ENCODE data around the gene NT5C. TPM values are rescaled to one million over a fixed set of nuclear protein-coding genes. Genes with fewer than 3 reads are reported as not detected.

The NT5C gene
- total RNA-seq, 1 donor from 2014 or later: 13.5 TPM

GRCh38 chr17:75152922-75153779, 21.6 kb upstream of the NT5C start:
- peak; percentile 21 for DNase-seq (ENCODE audit: low spot score)
- peak overlapping the region; percentile 98 for H3K4me3 Mint-ChIP-seq (ENCODE audit: unreplicated experiment)
- TF ChIP-seq, protein P1, sequence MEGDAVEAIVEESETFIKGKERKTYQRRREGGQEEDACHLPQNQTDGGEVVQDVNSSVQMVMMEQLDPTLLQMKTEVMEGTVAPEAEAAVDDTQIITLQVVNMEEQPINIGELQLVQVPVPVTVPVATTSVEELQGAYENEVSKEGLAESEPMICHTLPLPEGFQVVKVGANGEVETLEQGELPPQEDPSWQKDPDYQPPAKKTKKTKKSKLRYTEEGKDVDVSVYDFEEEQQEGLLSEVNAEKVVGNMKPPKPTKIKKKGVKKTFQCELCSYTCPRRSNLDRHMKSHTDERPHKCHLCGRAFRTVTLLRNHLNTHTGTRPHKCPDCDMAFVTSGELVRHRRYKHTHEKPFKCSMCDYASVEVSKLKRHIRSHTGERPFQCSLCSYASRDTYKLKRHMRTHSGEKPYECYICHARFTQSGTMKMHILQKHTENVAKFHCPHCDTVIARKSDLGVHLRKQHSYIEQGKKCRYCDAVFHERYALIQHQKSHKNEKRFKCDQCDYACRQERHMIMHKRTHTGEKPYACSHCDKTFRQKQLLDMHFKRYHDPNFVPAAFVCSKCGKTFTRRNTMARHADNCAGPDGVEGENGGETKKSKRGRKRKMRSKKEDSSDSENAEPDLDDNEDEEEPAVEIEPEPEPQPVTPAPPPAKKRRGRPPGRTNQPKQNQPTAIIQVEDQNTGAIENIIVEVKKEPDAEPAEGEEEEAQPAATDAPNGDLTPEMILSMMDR (IDR thresholded peaks at IDR 0.05; ENCODE audit: unreplicated experiment): no peak
- peak overlapping the region; percentile 84 for H3K27ac Mint-ChIP-seq (ENCODE audit: unreplicated experiment)
- H3K36me3 Mint-ChIP-seq (ENCODE audit: low read depth, unreplicated experiment): peaks cover 14% of the 10 kb centered on the region
- H3K4me1 Mint-ChIP-seq (ENCODE audit: unreplicated experiment): peaks cover 26% of the 10 kb centered on the region
- H3K9me3 Mint-ChIP-seq (ENCODE audit: unreplicated experiment): no peaks in the 10 kb centered on the region
- peaks cover 5% of the 10 kb centered on the region for H3K27me3 Mint-ChIP-seq (ENCODE audit: unreplicated experiment)

DNA sequence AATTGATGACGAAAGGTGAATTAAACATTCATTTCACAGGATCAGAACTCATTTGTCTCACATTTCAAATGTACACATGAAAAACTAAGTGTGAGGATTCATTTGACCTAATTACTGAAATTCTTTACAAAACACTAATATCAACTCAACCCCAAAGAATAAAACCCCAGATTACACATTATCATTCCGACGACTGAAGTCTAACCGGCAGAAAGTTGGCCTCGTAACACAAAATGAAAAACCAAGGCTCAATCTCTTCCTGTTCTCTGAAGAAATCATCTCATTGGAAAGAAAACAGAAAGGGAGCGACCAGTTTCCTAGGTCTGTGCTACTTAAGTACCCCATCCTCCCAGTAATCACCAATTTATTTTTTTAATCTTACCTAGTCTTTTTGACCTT, 21.0 kb upstream of the NT5C start:
- no peaks in the 10 kb centered on the region for H3K9me3 Mint-ChIP-seq (ENCODE audit: unreplicated experiment)
- TF ChIP-seq, protein P1 (IDR thresholded peaks at IDR 0.05; ENCODE audit: unreplicated experiment): no peak
- H3K27ac Mint-ChIP-seq (ENCODE audit: unreplicated experiment): peak overlapping the region; percentile 84
- H3K4me3 Mint-ChIP-seq (ENCODE audit: unreplicated experiment): peak overlapping the region; percentile 98
- peaks cover 14% of the 10 kb centered on the region for H3K36me3 Mint-ChIP-seq (ENCODE audit: low read depth, unreplicated experiment)
- peaks cover 26% of the 10 kb centered on the region for H3K4me1 Mint-ChIP-seq (ENCODE audit: unreplicated experiment)
- H3K27me3 Mint-ChIP-seq (ENCODE audit: unreplicated experiment): peaks cover 5% of the 10 kb centered on the region
- no peak for DNase-seq (ENCODE audit: low spot score)

- H3K27me3 Mint-ChIP-seq (ENCODE audit: unreplicated experiment): peaks cover 5% of the 10 kb centered on the region
- peak overlapping the region; percentile 84 for H3K27ac Mint-ChIP-seq (ENCODE audit: unreplicated experiment)
- H3K9me3 Mint-ChIP-seq (ENCODE audit: unreplicated experiment): no peaks in the 10 kb centered on the region
- peaks cover 19% of the 10 kb centered on the region for H3K36me3 Mint-ChIP-seq (ENCODE audit: low read depth, unreplicated experiment)
- DNase-seq (ENCODE audit: low spot score): no peak
- TF ChIP-seq, protein P1 (IDR thresholded peaks at IDR 0.05; ENCODE audit: unreplicated experiment): no peak
- peak overlapping the region; percentile 98 for H3K4me3 Mint-ChIP-seq (ENCODE audit: unreplicated experiment)
- peaks cover 26% of the 10 kb centered on the region for H3K4me1 Mint-ChIP-seq (ENCODE audit: unreplicated experiment)
Measured at GRCh38 chr17:75151930-75152329, 20.4 kb upstream of the NT5C start.

DNA sequence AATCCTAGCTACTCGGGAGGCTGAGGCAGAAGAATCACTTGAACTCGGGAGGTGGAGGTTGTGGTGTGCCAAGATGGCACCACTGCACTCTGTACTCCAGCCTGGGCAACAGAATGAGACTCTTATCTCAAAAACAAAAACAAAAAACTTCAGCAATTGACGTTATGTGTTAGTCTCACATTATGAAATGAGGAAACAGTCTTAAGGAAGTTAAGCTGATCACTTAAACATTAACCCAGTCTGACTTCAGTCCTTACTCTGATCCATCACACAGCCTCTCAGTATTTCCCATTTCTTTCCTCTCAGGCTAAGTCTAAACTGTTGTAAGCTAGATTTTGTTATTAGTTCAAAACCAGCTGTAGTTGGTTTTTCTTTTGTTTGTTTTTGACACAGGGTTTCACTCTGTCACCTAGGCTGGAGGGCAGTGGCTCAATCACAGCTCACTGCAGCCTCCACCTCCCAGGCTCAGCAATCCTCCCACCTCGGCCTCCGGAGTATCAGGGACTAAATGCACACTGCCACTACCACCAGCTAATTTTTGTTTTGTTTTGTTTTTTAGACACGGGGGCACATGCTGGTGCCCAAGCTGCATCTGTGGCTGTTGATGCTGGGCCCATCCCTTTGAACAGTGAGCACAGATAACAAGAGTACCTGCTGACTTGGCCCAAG, 16.5 kb upstream of the NT5C start:
- no peak overlapping the region for H3K27ac Mint-ChIP-seq (ENCODE audit: unreplicated experiment)
- no peak for DNase-seq (ENCODE audit: low spot score)
- peaks cover 24% of the 10 kb centered on the region for H3K36me3 Mint-ChIP-seq (ENCODE audit: low read depth, unreplicated experiment)
- TF ChIP-seq, protein P1 (IDR thresholded peaks at IDR 0.05; ENCODE audit: unreplicated experiment): no peak
- no peak overlapping the region for H3K4me3 Mint-ChIP-seq (ENCODE audit: unreplicated experiment)
- peaks cover 13% of the 10 kb centered on the region for H3K4me1 Mint-ChIP-seq (ENCODE audit: unreplicated experiment)
- no peaks in the 10 kb centered on the region for H3K9me3 Mint-ChIP-seq (ENCODE audit: unreplicated experiment)
- H3K27me3 Mint-ChIP-seq (ENCODE audit: unreplicated experiment): peaks cover 5% of the 10 kb centered on the region

DNA sequence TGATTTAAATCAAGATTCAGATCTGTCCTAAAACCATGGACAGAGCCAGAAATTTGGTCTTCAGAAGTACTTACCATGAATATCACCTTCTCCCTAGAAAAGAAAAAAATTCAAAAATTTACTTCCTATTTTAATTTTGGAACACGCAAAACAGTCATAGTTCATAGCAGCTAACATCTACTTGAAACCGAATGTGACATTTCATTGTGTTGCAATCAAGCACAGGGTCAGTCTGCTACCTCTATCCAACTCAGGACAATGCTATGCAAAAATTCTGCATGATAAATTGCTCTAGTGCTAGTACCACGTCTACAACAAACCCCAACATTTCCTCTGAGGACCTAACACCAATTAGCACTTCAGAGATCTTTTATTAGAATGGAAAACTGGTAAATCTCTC, 15.1 kb upstream of the NT5C start:
- Mint-ChIP-seq H3K9me3 (ENCODE audit: unreplicated experiment) (no peaks in the 10 kb centered on the region), H3K4me1 (ENCODE audit: unreplicated experiment) (peaks cover 4% of the 10 kb centered on the region), H3K4me3 (ENCODE audit: unreplicated experiment) (no peak overlapping the region), H3K36me3 (ENCODE audit: low read depth, unreplicated experiment) (peaks cover 24% of the 10 kb centered on the region), H3K27me3 (ENCODE audit: unreplicated experiment) (peaks cover 2% of the 10 kb centered on the region), H3K27ac (ENCODE audit: unreplicated experiment) (no peak overlapping the region)
- TF ChIP-seq, protein P1 (IDR thresholded peaks at IDR 0.05; ENCODE audit: unreplicated experiment): no peak
- DNase-seq (ENCODE audit: low spot score): no peak
